HUES64 (cell line): ENCODE measurements around the gene RPRD1A.

Experiments used
- H3K27ac ChIP-seq: 2 replicates; pipeline ENCODE4 v1.7.0; 2013; ENCODE audit warnings: low read depth, low read length, inconsistent platforms
- H3K27me3 ChIP-seq: 2 replicates; pipeline ENCODE4 v1.6.1; 2013; ENCODE audit warnings: mild to moderate bottlenecking, low read length; ENCODE audit not compliant: insufficient read depth
- H3K36me3 ChIP-seq: 2 replicates; pipeline ENCODE4 v1.6.1; 2013; ENCODE audit warnings: mild to moderate bottlenecking, low read length; ENCODE audit not compliant: insufficient read depth
- H3K4me1 ChIP-seq: 2 replicates; pipeline ENCODE4 v1.6.1; 2013; ENCODE audit warnings: mild to moderate bottlenecking, low read length, moderate library complexity; ENCODE audit not compliant: insufficient read depth
- H3K4me3 ChIP-seq: 2 replicates; pipeline ENCODE4 v1.5.1; 2013; ENCODE audit warnings: mild to moderate bottlenecking, low read length, moderate library complexity
- H3K9ac ChIP-seq: 2 replicates; pipeline ENCODE4 v1.6.1; 2013; ENCODE audit warnings: mild to moderate bottlenecking, low read depth, low read length
- H3K9me3 ChIP-seq: 2 replicates; pipeline ENCODE4 v1.6.1; 2013; ENCODE audit warnings: low read depth, low read length; ENCODE audit not compliant: insufficient read depth
- WGBS: fragments of 150-250, 120-280 bp; methylation state at CpG from one replicate; pipeline ENCODE4 v1.1.7; 2013; ENCODE audit warnings: missing lambda C conversion rate; 5-methylcytosine and 5-hydroxymethylcytosine counted together

The RPRD1A gene

DNA sequence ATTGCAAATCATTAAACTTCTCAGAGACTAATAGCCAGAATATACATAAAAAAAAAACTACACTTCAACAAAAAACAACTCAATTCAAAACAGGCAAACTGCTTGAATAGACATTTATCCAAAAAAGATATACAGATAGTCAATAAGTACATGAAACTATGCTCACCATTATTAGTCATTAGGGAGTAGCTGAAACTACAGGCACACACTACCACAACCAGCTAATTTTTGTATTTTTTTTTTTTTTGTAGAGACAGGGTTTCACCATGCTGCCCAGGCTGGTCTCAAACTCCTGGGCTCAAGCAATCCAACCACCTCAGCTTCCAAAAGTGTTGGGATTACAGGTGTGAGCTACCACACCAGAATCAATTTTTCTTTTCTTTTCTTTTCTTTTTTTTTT, 16.9 kb downstream of the RPRD1A start:
- Histone ChIP-seq H3K9me3 (no peaks in the 10 kb centered on the region), H3K4me3 (no peak overlapping the region), H3K27me3 (no peaks in the 10 kb centered on the region), H3K27ac (no peak overlapping the region), H3K9ac (no peak overlapping the region), H3K36me3 (no peaks in the 10 kb centered on the region), H3K4me1 (peaks cover 28% of the 10 kb centered on the region; the same call in 1 of the 2 replicates)

DNA sequence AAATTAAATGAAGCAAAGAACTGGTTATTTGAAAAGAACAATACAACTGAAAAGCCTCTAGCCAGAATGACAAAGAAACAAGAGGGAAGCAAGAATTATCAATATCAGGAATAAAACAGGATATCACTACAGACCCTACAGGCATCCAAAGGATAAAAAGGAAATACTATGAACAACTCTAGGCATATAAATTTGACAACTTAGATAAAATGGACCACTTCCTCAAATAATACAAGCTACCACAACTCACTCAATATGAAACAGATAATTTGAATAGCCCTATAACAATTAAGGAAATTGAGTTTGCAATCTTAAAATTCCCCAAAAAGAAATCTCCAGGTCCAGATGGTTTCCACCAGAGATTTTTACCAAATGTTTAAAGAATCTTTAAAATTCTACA, 19.8 kb downstream of the RPRD1A start:
- Histone ChIP-seq H3K27ac (no peak overlapping the region), H3K9me3 (no peaks in the 10 kb centered on the region), H3K27me3 (no peaks in the 10 kb centered on the region), H3K4me1 (peaks cover 48% of the 10 kb centered on the region), H3K36me3 (no peaks in the 10 kb centered on the region), H3K4me3 (no peak overlapping the region), H3K9ac (no peak overlapping the region)

- no peaks in the 10 kb centered on the region for H3K9me3 ChIP-seq
- H3K27me3 ChIP-seq, result no peaks in the 10 kb centered on the region
- peaks cover 51% of the 10 kb centered on the region for H3K4me1 ChIP-seq
- no peak overlapping the region for H3K4me3 ChIP-seq
- no peak overlapping the region for H3K9ac ChIP-seq
- no peak overlapping the region for H3K27ac ChIP-seq
- 93% methylated on average over 2 of the region's 3 CpGs for WGBS
- H3K36me3 ChIP-seq, result no peaks in the 10 kb centered on the region
Observed at GRCh38 chr18:36046898-36047297, 20.5 kb downstream of the RPRD1A start.

DNA sequence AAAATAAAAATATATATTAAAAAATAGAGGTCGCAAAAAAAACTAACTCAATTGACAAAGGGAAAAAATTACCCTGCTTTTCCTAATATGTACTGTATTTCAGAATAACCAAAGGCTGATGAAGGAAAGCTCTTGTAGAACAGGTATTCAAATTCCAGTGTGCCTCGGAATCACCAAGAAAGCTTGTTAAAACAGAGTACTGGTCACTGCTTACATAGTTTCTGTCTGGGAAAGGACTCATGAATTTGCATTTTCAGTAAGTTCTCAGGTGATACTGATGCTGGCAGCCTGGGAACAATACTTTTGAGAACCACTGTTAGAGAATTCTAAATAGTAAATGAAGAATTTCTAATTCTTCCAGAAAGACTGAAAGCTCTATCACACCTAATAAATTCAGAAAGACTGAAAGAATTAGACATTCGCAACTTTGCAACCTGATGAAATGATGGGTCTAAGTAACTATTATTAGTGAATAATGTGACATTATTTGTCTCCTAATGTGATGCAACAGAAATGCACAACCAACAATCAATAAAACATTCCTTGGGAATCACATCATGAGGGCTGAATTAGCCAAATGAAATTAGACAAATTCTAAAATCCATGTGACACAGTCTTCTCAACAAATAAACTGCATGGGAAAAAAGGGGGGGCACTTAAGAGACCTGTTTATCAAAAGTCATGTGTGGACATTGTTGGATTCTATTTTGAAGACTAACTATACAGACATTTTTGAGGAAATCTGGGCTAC, 21.9 kb downstream of the RPRD1A start:
- 64% methylated on average over 1 of the region's 3 CpGs for WGBS
- H3K36me3 ChIP-seq, result peaks cover 6% of the 10 kb centered on the region

DNA sequence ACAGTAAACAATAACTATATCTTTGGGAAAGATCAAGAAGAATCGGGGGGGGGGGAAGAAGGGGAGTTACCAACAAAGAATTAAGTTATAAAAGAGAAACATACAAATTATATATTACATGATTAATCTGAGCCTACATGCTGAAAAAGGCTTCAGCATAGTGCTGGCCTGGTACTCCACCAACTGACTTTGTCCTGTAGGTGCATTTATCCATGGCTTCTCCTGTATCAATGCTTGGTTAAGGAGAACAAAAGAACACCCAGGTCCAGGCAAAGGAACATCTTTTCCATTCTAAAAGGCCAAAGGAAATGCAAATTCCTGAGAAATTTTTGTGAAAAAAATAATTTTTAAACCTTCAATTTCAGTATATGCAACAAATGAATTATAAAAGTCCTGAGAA, 24.2 kb downstream of the RPRD1A start:
- Histone ChIP-seq H3K9me3 (peaks cover 26% of the 10 kb centered on the region), H3K4me3 (no peak overlapping the region), H3K27ac (no peak overlapping the region), H3K9ac (no peak overlapping the region), H3K36me3 (peaks cover 28% of the 10 kb centered on the region), H3K27me3 (no peaks in the 10 kb centered on the region), H3K4me1 (peaks cover 37% of the 10 kb centered on the region)
- no CpG with 5 or more reads among the region's 1 CpG for WGBS

More for the DNA sequence above, 21.9 kb downstream of the RPRD1A start:
- H3K27ac ChIP-seq, result no peak overlapping the region
- peaks cover 46% of the 10 kb centered on the region for H3K4me1 ChIP-seq
- H3K27me3 ChIP-seq, result no peaks in the 10 kb centered on the region
- peaks cover 3% of the 10 kb centered on the region for H3K9me3 ChIP-seq
- no peak overlapping the region for H3K9ac ChIP-seq
- H3K4me3 ChIP-seq, result no peak overlapping the region

DNA sequence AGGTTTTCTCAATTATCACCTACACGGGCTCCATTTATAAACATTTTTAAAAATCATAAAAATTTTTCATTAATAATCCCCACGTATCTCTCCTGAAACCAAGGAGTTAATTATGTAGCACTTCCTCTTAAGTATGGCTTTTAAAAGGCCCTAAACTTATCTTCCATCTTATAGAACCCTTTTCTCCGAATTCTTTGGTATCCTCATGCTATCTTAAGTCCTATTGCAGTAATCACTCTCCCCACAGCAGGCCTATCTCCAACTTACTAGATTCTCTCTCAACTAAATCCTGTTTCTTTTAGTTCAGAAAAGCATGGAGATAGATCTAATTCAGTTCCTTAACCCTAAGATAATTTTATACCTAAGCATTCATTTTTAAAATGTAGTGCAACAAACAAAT, 26.2 kb downstream of the RPRD1A start:
- Histone ChIP-seq H3K27me3 (no peaks in the 10 kb centered on the region), H3K9ac (no peak overlapping the region), H3K4me1 (peaks cover 37% of the 10 kb centered on the region), H3K9me3 (peaks cover 30% of the 10 kb centered on the region), H3K27ac (no peak overlapping the region), H3K4me3 (no peak overlapping the region), H3K36me3 (peaks cover 32% of the 10 kb centered on the region)
- 91% methylated on average over 3 of the region's 3 CpGs for WGBS

- Histone ChIP-seq H3K36me3 (peaks cover 37% of the 10 kb centered on the region), H3K4me3 (no peak overlapping the region), H3K27me3 (no peaks in the 10 kb centered on the region), H3K27ac (no peak overlapping the region), H3K9me3 (peaks cover 30% of the 10 kb centered on the region), H3K9ac (no peak overlapping the region), H3K4me1 (peaks cover 17% of the 10 kb centered on the region)
- WGBS, result 95% methylated on average over 5 of the region's 5 CpGs
Observed at GRCh38 chr18:36038102-36038663, 29.2 kb downstream of the RPRD1A start.

- Histone ChIP-seq H3K9me3 (peaks cover 25% of the 10 kb centered on the region), H3K36me3 (peaks cover 54% of the 10 kb centered on the region), H3K9ac (no peak overlapping the region), H3K27me3 (no peaks in the 10 kb centered on the region), H3K27ac (no peak overlapping the region), H3K4me3 (no peak overlapping the region), H3K4me1 (no peaks in the 10 kb centered on the region)
Observed at GRCh38 chr18:36035253-36035652, 32.1 kb downstream of the RPRD1A start.

DNA sequence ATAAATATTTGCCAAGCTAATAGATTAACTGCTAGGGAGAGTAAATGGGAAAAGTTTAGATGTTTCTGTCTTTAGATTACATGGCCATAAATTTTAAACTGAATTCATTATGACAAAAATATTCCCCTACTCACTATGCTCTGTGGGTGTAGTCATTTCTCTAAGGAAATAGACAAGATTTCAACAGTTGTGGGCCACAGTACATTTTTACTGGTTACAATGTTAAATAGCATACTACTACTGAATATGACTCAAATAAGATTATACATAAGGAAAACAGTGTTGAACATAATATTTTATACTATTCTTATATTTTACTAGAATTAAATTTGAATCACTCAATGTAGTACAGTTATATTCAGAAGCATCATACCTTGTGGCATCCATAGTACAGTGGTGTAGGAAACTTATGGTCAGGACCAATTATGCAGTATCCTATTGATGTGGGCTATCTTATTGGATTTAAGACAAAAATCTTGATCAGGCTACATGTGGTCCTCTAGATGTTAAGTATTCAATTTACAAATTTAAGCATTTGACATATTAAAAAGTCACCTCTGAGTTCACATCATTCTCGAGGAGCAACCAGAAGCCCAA, 33.0 kb downstream of the RPRD1A start:
- Histone ChIP-seq H3K9me3 (peaks cover 17% of the 10 kb centered on the region), H3K27ac (no peak overlapping the region), H3K4me3 (no peak overlapping the region), H3K4me1 (no peaks in the 10 kb centered on the region), H3K36me3 (peaks cover 52% of the 10 kb centered on the region), H3K27me3 (no peaks in the 10 kb centered on the region), H3K9ac (no peak overlapping the region)
- WGBS, result 82% methylated on average over 1 of the region's 1 CpG

GRCh38 chr18:36031903-36032302, 35.5 kb downstream of the RPRD1A start:
- H3K27me3 ChIP-seq, result no peaks in the 10 kb centered on the region
- H3K36me3 ChIP-seq, result peaks cover 60% of the 10 kb centered on the region
- H3K9me3 ChIP-seq, result no peaks in the 10 kb centered on the region
- no peak overlapping the region for H3K4me3 ChIP-seq
- no peak overlapping the region for H3K27ac ChIP-seq
- no peaks in the 10 kb centered on the region for H3K4me1 ChIP-seq
- no peak overlapping the region for H3K9ac ChIP-seq
- WGBS, result 93% methylated on average over 2 of the region's 2 CpGs

DNA sequence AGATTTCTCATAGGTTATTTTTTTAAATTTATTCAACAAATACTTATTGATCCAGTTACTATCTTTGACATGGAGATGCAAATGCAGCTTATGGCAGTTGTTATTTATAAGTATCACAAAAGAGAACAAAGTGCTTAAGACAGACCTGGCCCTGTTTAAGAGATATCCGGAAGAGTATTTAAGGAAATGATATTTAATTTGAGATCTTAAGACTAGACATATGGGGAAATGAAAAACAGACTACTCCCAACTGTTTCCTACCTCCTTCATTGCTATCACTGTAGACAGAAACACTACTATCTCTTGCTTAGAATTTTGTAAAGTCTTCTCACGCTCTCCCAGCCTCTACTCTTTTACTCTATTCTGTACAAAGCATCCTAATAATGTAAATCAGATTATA, 36.0 kb downstream of the RPRD1A start:
- no peaks in the 10 kb centered on the region for H3K4me1 ChIP-seq
- H3K9me3 ChIP-seq, result no peaks in the 10 kb centered on the region
- H3K36me3 ChIP-seq, result peaks cover 65% of the 10 kb centered on the region
- no peak overlapping the region for H3K9ac ChIP-seq
- H3K27ac ChIP-seq, result no peak overlapping the region
- H3K4me3 ChIP-seq, result no peak overlapping the region
- WGBS, result 100% methylated on average over 2 of the region's 2 CpGs
- no peaks in the 10 kb centered on the region for H3K27me3 ChIP-seq
